ENCODE measurements around the gene MAP4.

DNA sequence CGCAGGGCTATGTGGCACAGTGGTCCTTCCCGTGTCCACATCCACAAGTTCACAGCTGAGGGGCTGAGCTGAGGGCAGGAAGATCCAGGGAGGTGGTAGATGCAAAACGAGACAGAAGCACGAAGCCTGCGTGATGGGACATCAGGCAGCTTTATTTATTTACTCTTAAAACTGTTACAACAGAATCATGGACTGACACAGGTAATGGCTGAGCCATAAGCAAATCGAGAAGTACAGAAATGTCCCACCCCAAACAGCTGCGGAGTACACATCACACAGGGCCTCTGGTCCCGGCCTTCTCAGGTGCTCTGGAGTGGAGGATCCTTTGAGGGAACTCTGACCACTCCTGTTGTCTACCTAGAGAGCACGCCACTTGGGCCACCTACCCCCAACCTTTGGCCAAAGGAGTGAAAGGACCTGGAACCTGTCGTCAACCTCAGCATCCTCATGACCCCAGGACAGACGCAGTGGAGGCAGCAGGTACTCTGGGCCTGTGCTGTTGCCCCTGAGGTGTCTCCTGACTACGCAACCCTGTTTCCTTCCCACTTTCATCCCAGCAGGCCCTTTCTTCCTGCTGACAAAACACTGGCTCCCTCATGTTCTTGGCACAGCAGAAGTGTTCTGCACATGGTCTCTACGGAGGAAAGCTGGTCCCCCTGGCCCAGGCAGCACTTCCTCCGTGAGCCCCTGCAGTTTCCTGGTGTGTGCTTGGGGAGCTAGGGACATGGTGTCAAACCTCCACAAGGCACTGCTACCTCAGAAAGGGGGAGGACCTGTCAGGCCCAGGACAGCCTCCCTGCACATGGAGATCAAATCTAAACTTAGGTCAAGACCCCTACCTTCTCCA lies 165.4 kb downstream of the MAP4 start:
- TF ChIP-seq PATZ1 (CRISPR knock-in tag; IDR thresholded peaks at IDR 0.05; ENCODE audit: borderline replicate concordance), result no peak
- no peak for TF ChIP-seq CREB5 (CRISPR knock-in tag; IDR thresholded peaks at IDR 0.05; ENCODE audit: low read depth)
